ENCODE measurements around the gene CCDC192.

The CCDC192 gene

GRCh38 chr5:127941646-127942045 is 238.5 kb downstream of the CCDC192 start:
- Histone ChIP-seq H3K9me3 (ENCODE audit: control insufficient read depth, insufficient read depth, low read length) (no peaks in the 10 kb centered on the region), H3K9ac (ENCODE audit: low read depth, low read length) (no peak overlapping the region), H3K4me1 (ENCODE audit: insufficient read depth, low read length) (peaks cover 19% of the 10 kb centered on the region), H3K36me3 (ENCODE audit: insufficient read depth, low read length) (no peaks in the 10 kb centered on the region)

- peaks cover 19% of the 10 kb centered on the region for H3K4me1 ChIP-seq (ENCODE audit: insufficient read depth, low read length)
- no peaks in the 10 kb centered on the region for H3K9me3 ChIP-seq (ENCODE audit: control insufficient read depth, insufficient read depth, low read length)
- no peak overlapping the region for H3K9ac ChIP-seq (ENCODE audit: low read depth, low read length)
- H3K36me3 ChIP-seq (ENCODE audit: insufficient read depth, low read length) = no peaks in the 10 kb centered on the region
These were observed 239.3 kb downstream of the CCDC192 start for GRCh38 chr5:127942246-127943060.

GRCh38 chr5:127943061-127943371 is 239.8 kb downstream of the CCDC192 start:
- peaks cover 19% of the 10 kb centered on the region for H3K4me1 ChIP-seq (ENCODE audit: insufficient read depth, low read length)
- H3K9ac ChIP-seq (ENCODE audit: low read depth, low read length) = no peak overlapping the region
- no peaks in the 10 kb centered on the region for H3K9me3 ChIP-seq (ENCODE audit: control insufficient read depth, insufficient read depth, low read length)
- no peaks in the 10 kb centered on the region for H3K36me3 ChIP-seq (ENCODE audit: insufficient read depth, low read length)

- H3K9ac ChIP-seq (ENCODE audit: low read depth, low read length) = no peak overlapping the region
- no peaks in the 10 kb centered on the region for H3K36me3 ChIP-seq (ENCODE audit: insufficient read depth, low read length)
- peaks cover 19% of the 10 kb centered on the region for H3K4me1 ChIP-seq (ENCODE audit: insufficient read depth, low read length)
- H3K9me3 ChIP-seq (ENCODE audit: control insufficient read depth, insufficient read depth, low read length) = no peaks in the 10 kb centered on the region
These were observed 240.9 kb downstream of the CCDC192 start for GRCh38 chr5:127944125-127944524.

- no peaks in the 10 kb centered on the region for H3K36me3 ChIP-seq (ENCODE audit: insufficient read depth, low read length)
- no peaks in the 10 kb centered on the region for H3K9me3 ChIP-seq (ENCODE audit: control insufficient read depth, insufficient read depth, low read length)
- H3K4me1 ChIP-seq (ENCODE audit: insufficient read depth, low read length) = no peaks in the 10 kb centered on the region
- H3K9ac ChIP-seq (ENCODE audit: low read depth, low read length) = no peak overlapping the region
These were observed 244.8 kb downstream of the CCDC192 start for GRCh38 chr5:127947941-127948340.

- H3K4me1 ChIP-seq (ENCODE audit: insufficient read depth, low read length) = no peaks in the 10 kb centered on the region
- H3K9me3 ChIP-seq (ENCODE audit: control insufficient read depth, insufficient read depth, low read length) = no peaks in the 10 kb centered on the region
- no peaks in the 10 kb centered on the region for H3K36me3 ChIP-seq (ENCODE audit: insufficient read depth, low read length)
- H3K9ac ChIP-seq (ENCODE audit: low read depth, low read length) = no peak overlapping the region
These were observed 247.7 kb downstream of the CCDC192 start for GRCh38 chr5:127950707-127951391.

GRCh38 chr5:127951791-127952190 is 248.6 kb downstream of the CCDC192 start:
- Histone ChIP-seq H3K36me3 (ENCODE audit: insufficient read depth, low read length) (no peaks in the 10 kb centered on the region), H3K9ac (ENCODE audit: low read depth, low read length) (no peak overlapping the region), H3K9me3 (ENCODE audit: control insufficient read depth, insufficient read depth, low read length) (no peaks in the 10 kb centered on the region), H3K4me1 (ENCODE audit: insufficient read depth, low read length) (no peaks in the 10 kb centered on the region)

GRCh38 chr5:127957183-127957582 is 254.0 kb downstream of the CCDC192 start:
- Histone ChIP-seq H3K4me1 (ENCODE audit: insufficient read depth, low read length) (peaks cover 8% of the 10 kb centered on the region), H3K36me3 (ENCODE audit: insufficient read depth, low read length) (no peaks in the 10 kb centered on the region), H3K9ac (ENCODE audit: low read depth, low read length) (no peak overlapping the region), H3K9me3 (ENCODE audit: control insufficient read depth, insufficient read depth, low read length) (no peaks in the 10 kb centered on the region)

GRCh38 chr5:127957701-127958239 is 254.6 kb downstream of the CCDC192 start:
- Histone ChIP-seq H3K9ac (ENCODE audit: low read depth, low read length) (no peak overlapping the region), H3K9me3 (ENCODE audit: control insufficient read depth, insufficient read depth, low read length) (no peaks in the 10 kb centered on the region), H3K36me3 (ENCODE audit: insufficient read depth, low read length) (no peaks in the 10 kb centered on the region), H3K4me1 (ENCODE audit: insufficient read depth, low read length) (peaks cover 8% of the 10 kb centered on the region)

GRCh38 chr5:127958421-127959011 is 255.3 kb downstream of the CCDC192 start:
- H3K4me1 ChIP-seq (ENCODE audit: insufficient read depth, low read length) = peaks cover 8% of the 10 kb centered on the region
- no peak overlapping the region for H3K9ac ChIP-seq (ENCODE audit: low read depth, low read length)
- no peaks in the 10 kb centered on the region for H3K36me3 ChIP-seq (ENCODE audit: insufficient read depth, low read length)
- no peaks in the 10 kb centered on the region for H3K9me3 ChIP-seq (ENCODE audit: control insufficient read depth, insufficient read depth, low read length)

- H3K36me3 ChIP-seq (ENCODE audit: insufficient read depth, low read length) = no peaks in the 10 kb centered on the region
- no peak overlapping the region for H3K9ac ChIP-seq (ENCODE audit: low read depth, low read length)
- H3K4me1 ChIP-seq (ENCODE audit: insufficient read depth, low read length) = peaks cover 8% of the 10 kb centered on the region
- no peaks in the 10 kb centered on the region for H3K9me3 ChIP-seq (ENCODE audit: control insufficient read depth, insufficient read depth, low read length)
These were observed 256.1 kb downstream of the CCDC192 start for GRCh38 chr5:127959152-127959764.

- peaks cover 8% of the 10 kb centered on the region for H3K4me1 ChIP-seq (ENCODE audit: insufficient read depth, low read length)
- no peaks in the 10 kb centered on the region for H3K9me3 ChIP-seq (ENCODE audit: control insufficient read depth, insufficient read depth, low read length)
- no peaks in the 10 kb centered on the region for H3K36me3 ChIP-seq (ENCODE audit: insufficient read depth, low read length)
- no peak overlapping the region for H3K9ac ChIP-seq (ENCODE audit: low read depth, low read length)
These were observed 257.1 kb downstream of the CCDC192 start for GRCh38 chr5:127960270-127960691.

- Histone ChIP-seq H3K4me1 (ENCODE audit: insufficient read depth, low read length) (peaks cover 8% of the 10 kb centered on the region), H3K9me3 (ENCODE audit: control insufficient read depth, insufficient read depth, low read length) (no peaks in the 10 kb centered on the region), H3K9ac (ENCODE audit: low read depth, low read length) (no peak overlapping the region), H3K36me3 (ENCODE audit: insufficient read depth, low read length) (no peaks in the 10 kb centered on the region)
These were observed 258.0 kb downstream of the CCDC192 start for GRCh38 chr5:127961006-127961762.

- Histone ChIP-seq H3K9me3 (ENCODE audit: control insufficient read depth, insufficient read depth, low read length) (no peaks in the 10 kb centered on the region), H3K9ac (ENCODE audit: low read depth, low read length) (no peak overlapping the region), H3K36me3 (ENCODE audit: insufficient read depth, low read length) (no peaks in the 10 kb centered on the region), H3K4me1 (ENCODE audit: insufficient read depth, low read length) (peaks cover 8% of the 10 kb centered on the region)
These were observed 258.6 kb downstream of the CCDC192 start for GRCh38 chr5:127961763-127962145.
